H9 (cell line): ENCODE measurements around the gene EIF3F. TPM values are rescaled to one million over a fixed set of nuclear protein-coding genes. Genes with fewer than 3 reads are reported as not detected.
A peak's percentile ranks its signal among the peaks of the same experiment; 100 is the strongest.

Experiments
- DNase-seq: peaks from one replicate; pipeline ENCODE4 v3.0.0-alpha.2; 2017
- H2AFZ ChIP-seq: one replicate; pipeline ENCODE4 v1.6.1; 2013; ENCODE audit warnings: mild to moderate bottlenecking, low read length, control low read depth, moderate library complexity
- H2AK5ac ChIP-seq: 2 replicates; pipeline ENCODE4 v1.6.1; 2013; ENCODE audit warnings: low read length, control low read depth, mixed read lengths; ENCODE audit not compliant: insufficient read length
- H2BK120ac ChIP-seq: one replicate; pipeline ENCODE4 v1.6.1; 2013; ENCODE audit warnings: low read depth, mild to moderate bottlenecking, low read length, control low read depth, inconsistent platforms; ENCODE audit not compliant: poor library complexity, severe bottlenecking
- H2BK12ac ChIP-seq: 2 replicates; pipeline ENCODE4 v1.6.1; 2013; ENCODE audit warnings: low read length, control low read depth, mixed read lengths, low read depth; ENCODE audit not compliant: insufficient read length
- H2BK15ac ChIP-seq: 2 replicates; pipeline ENCODE4 v1.6.1; 2013; ENCODE audit warnings: low read depth, low read length, control low read depth
- H2BK20ac ChIP-seq: one replicate; pipeline ENCODE4 v1.6.1; 2013; ENCODE audit warnings: low read depth, mild to moderate bottlenecking, low read length, control low read depth, inconsistent platforms; ENCODE audit not compliant: poor library complexity, severe bottlenecking
- H2BK5ac ChIP-seq: 2 replicates; pipeline ENCODE4 v1.6.1; 2013; ENCODE audit warnings: low read length, control low read depth, mixed read lengths; ENCODE audit not compliant: insufficient read length
- H3K14ac ChIP-seq: 2 replicates; pipeline ENCODE4 v1.6.1; 2013; ENCODE audit warnings: low read length, control low read depth; ENCODE audit not compliant: insufficient read depth
- H3K18ac ChIP-seq: 2 replicates; pipeline ENCODE4 v1.6.1; 2013; ENCODE audit warnings: low read depth, mild to moderate bottlenecking, mixed read lengths, low read length, control low read depth; ENCODE audit not compliant: insufficient read length
- H3K23ac ChIP-seq: 2 replicates; pipeline ENCODE4 v1.6.1; 2013; ENCODE audit warnings: low read length, control low read depth, mixed read lengths, low read depth; ENCODE audit not compliant: insufficient read length
- H3K23me2 ChIP-seq: 2 replicates; pipeline ENCODE4 v1.6.1; 2013; ENCODE audit warnings: low read depth, mild to moderate bottlenecking, mixed read lengths, low read length, control low read depth; ENCODE audit not compliant: insufficient read length, poor library complexity, severe bottlenecking
- H3K27ac ChIP-seq: 2 replicates; pipeline ENCODE4 v1.5.1; 2013; ENCODE audit warnings: low read length, control low read depth, mixed read lengths, low read depth; ENCODE audit not compliant: insufficient read length
- H3K27me3 ChIP-seq: 2 replicates; pipeline ENCODE4 v1.6.1; 2013; ENCODE audit warnings: low read length, control low read depth, inconsistent platforms; ENCODE audit not compliant: insufficient read depth
- H3K4ac ChIP-seq: 2 replicates; pipeline ENCODE4 v1.6.1; 2013; ENCODE audit warnings: low read depth, mild to moderate bottlenecking, control low read depth, inconsistent platforms, low read length, moderate library complexity
- H3K4me1 ChIP-seq: 2 replicates; pipeline ENCODE4 v1.6.1; 2013; ENCODE audit warnings: low read length, control low read depth, inconsistent platforms; ENCODE audit not compliant: insufficient read depth
- H3K4me2 ChIP-seq: 2 replicates; pipeline ENCODE4 v1.6.1; 2013; ENCODE audit warnings: low read length, control low read depth, mixed read lengths; ENCODE audit not compliant: insufficient read length, insufficient read depth
- H3K56ac ChIP-seq: 2 replicates; pipeline ENCODE4 v1.6.1; 2013; ENCODE audit warnings: low read depth, mild to moderate bottlenecking, mixed read lengths, low read length, control low read depth; ENCODE audit not compliant: insufficient read length
- H3K79me1 ChIP-seq: 2 replicates; pipeline ENCODE4 v1.6.1; 2013; ENCODE audit warnings: low read depth, mild to moderate bottlenecking, moderate library complexity, low read length, control low read depth, inconsistent platforms; ENCODE audit not compliant: insufficient read depth, poor library complexity, severe bottlenecking
- H3K79me2 ChIP-seq: 2 replicates; pipeline ENCODE4 v1.6.1; 2013; ENCODE audit warnings: low read length, control low read depth, inconsistent platforms; ENCODE audit not compliant: insufficient read depth
- H3K9ac ChIP-seq: 2 replicates; pipeline ENCODE4 v1.6.1; 2013; ENCODE audit warnings: low read length, control low read depth, mixed read lengths; ENCODE audit not compliant: insufficient read length; ENCODE audit errors: extremely low read depth
- H3K9me3 ChIP-seq: one replicate; pipeline ENCODE4 v1.6.1; 2013; ENCODE audit warnings: low read depth, low read length, inconsistent platforms; ENCODE audit not compliant: control insufficient read depth
- H3T11ph ChIP-seq: one replicate; pipeline ENCODE4 v1.6.1; 2013; ENCODE audit warnings: mild to moderate bottlenecking, low read length, control low read depth, inconsistent platforms
- H4K20me1 ChIP-seq: one replicate; pipeline ENCODE4 v1.6.1; 2013; ENCODE audit not compliant: control insufficient read depth, insufficient read length, insufficient read depth
- H4K5ac ChIP-seq: 2 replicates; pipeline ENCODE4 v1.6.1; 2013; ENCODE audit warnings: low read depth, mild to moderate bottlenecking, mixed read lengths, low read length, control low read depth; ENCODE audit not compliant: insufficient read length
- H4K8ac ChIP-seq: replicated peaks from 2 replicates; pipeline ENCODE4 v1.6.1; 2013; ENCODE audit warnings: low read length, control low read depth, mixed read lengths, low read depth; ENCODE audit not compliant: insufficient read length
- H4K91ac ChIP-seq: 2 replicates; pipeline ENCODE4 v1.6.1; 2013; ENCODE audit warnings: low read depth, mild to moderate bottlenecking, moderate library complexity, mixed read lengths, low read length, control low read depth; ENCODE audit not compliant: insufficient read length
- H3K27ac Mint-ChIP-seq, 3 experiments: 2 replicates in 2 of 3; 3 replicates in 1 of 3; pipeline ENCODE4 v1.8.0; 2020 to 2021; ENCODE audit warnings: mixed read lengths in 3 of 3, mild to moderate bottlenecking in 1 of 3, moderate library complexity in 1 of 3
- H3K27me3 Mint-ChIP-seq: 2 replicates; pipeline ENCODE4 v1.8.0; 2021; ENCODE audit warnings: low read depth, mild to moderate bottlenecking, moderate library complexity, mixed read lengths
- H3K36me3 Mint-ChIP-seq, 3 experiments: 2 replicates in 2 of 3; 3 replicates in 1 of 3; pipeline ENCODE4 v1.8.0; 2020 to 2021; ENCODE audit warnings: low read depth in 3 of 3, mixed read lengths in 3 of 3; ENCODE audit not compliant: insufficient read depth in 1 of 3
- H3K4me1 Mint-ChIP-seq, 2 experiments: 2 replicates each; pipeline ENCODE4 v1.8.0; 2020; ENCODE audit warnings: mixed read lengths in 2 of 2
- H3K4me3 Mint-ChIP-seq, 2 experiments: 2 replicates in 1 of 2; 3 replicates in 1 of 2; pipeline ENCODE4 v1.8.0; 2020 to 2021; ENCODE audit warnings: mild to moderate bottlenecking in 2 of 2, mixed read lengths in 2 of 2, moderate library complexity in 1 of 2
- H3K9me3 Mint-ChIP-seq, 2 experiments: 2 replicates in 1 of 2; 3 replicates in 1 of 2; pipeline ENCODE4 v1.8.0; 2020; ENCODE audit warnings: mild to moderate bottlenecking in 2 of 2, mixed read lengths in 2 of 2, moderate library complexity in 1 of 2
- CTCF ChIP-seq: fragments of 200-600 bp; sonication (generic); conservative IDR thresholded peaks from 3 replicates; pipeline ENCODE4 v1.8.0; 2021; ENCODE audit warnings: antibody characterized with exemption, mild to moderate bottlenecking
- WGBS: extraction: QIAGEN DNeasy Blood & Tissue Kit; methylation state at CpG from one replicate; pipeline ENCODE4 v1.1.7; 2013; ENCODE audit warnings: missing lambda C conversion rate, low lambda C conversion rate, mixed read lengths; ENCODE audit not compliant: insufficient read length; ENCODE audit errors: extremely low coverage; 5-methylcytosine and 5-hydroxymethylcytosine counted together
- total RNA-seq: library from RNA; stranded (reverse); gene quantifications from 2 replicates; pipeline ENCODE4 v1.2.1, GENCODE V29; 2021

The EIF3F gene
- total RNA-seq, 1 experiment from 2014 or later: 348 TPM

- H3K23me2 ChIP-seq: no peaks in the 10 kb centered on the region
- no peak overlapping the region for H2AFZ ChIP-seq
- H3K79me2 ChIP-seq: no peaks in the 10 kb centered on the region
- WGBS: no CpG with 5 or more reads among the region's 5 CpGs
- no peak overlapping the region for H3K4me3 Mint-ChIP-seq
- H2BK15ac ChIP-seq: no peak overlapping the region
- no peak overlapping the region for H4K8ac ChIP-seq
- H2BK20ac ChIP-seq: no peak overlapping the region
- H3K18ac ChIP-seq: no peak overlapping the region
- no peak overlapping the region for H2BK5ac ChIP-seq
- no peaks in the 10 kb centered on the region for H3K36me3 Mint-ChIP-seq
- peak; percentile 8 for DNase-seq
- H3K56ac ChIP-seq: no peak overlapping the region
- no peak overlapping the region for H3T11ph ChIP-seq
- no peak overlapping the region for H3K23ac ChIP-seq
- H4K20me1 ChIP-seq: no peaks in the 10 kb centered on the region
- H3K9me3 ChIP-seq: no peaks in the 10 kb centered on the region
- H3K4me2 ChIP-seq: no peak overlapping the region
- no peaks in the 10 kb centered on the region; a peak in 1 of 5 replicates for H3K9me3 Mint-ChIP-seq
- no peak overlapping the region for H3K4ac ChIP-seq
- no peak overlapping the region for H4K5ac ChIP-seq
- H4K91ac ChIP-seq: no peak overlapping the region
- no peaks in the 10 kb centered on the region for H3K4me1 ChIP-seq
- no peaks in the 10 kb centered on the region for H3K27me3 ChIP-seq
- no peak overlapping the region for H2BK120ac ChIP-seq
- no peak overlapping the region for H3K9ac ChIP-seq
- no peak overlapping the region for H3K14ac ChIP-seq
- H3K4me1 Mint-ChIP-seq: peaks cover 12 to 15% of the 10 kb centered on the region in 2 experiments
- H3K79me1 ChIP-seq: no peaks in the 10 kb centered on the region
- TF ChIP-seq CTCF: no peak
- no peak overlapping the region for H3K27ac Mint-ChIP-seq
- H3K27me3 Mint-ChIP-seq: peaks cover 37% of the 10 kb centered on the region
- no peak overlapping the region for H2BK12ac ChIP-seq
- H3K27ac ChIP-seq: no peak overlapping the region
- no peak overlapping the region for H2AK5ac ChIP-seq
Measured at GRCh38 chr11:8036002-8036802, 49.1 kb downstream of the EIF3F start.
